ENCODE results near the gene CTNND2. TPM values are rescaled to one million over a fixed set of nuclear protein-coding genes. Genes with fewer than 3 reads are reported as not detected.
"Not testable (repeated sequence)": the region's sequence is repeated elsewhere in the genome, so short reads cannot be mapped to it uniquely, and the experiment has no call there.

CTNND2 gene
- total and polyA plus RNA-seq, 4 donors, result 0.30 to 2.2 (median 0.71) TPM

GRCh38 chr5:11415751-11416150 is 488.5 kb downstream of the CTNND2 start:
- DNase-seq (no peak), ATAC-seq (ENCODE audit: insufficient read depth, low FRiP score) (no peak)
- TF ChIP-seq, protein P1, sequence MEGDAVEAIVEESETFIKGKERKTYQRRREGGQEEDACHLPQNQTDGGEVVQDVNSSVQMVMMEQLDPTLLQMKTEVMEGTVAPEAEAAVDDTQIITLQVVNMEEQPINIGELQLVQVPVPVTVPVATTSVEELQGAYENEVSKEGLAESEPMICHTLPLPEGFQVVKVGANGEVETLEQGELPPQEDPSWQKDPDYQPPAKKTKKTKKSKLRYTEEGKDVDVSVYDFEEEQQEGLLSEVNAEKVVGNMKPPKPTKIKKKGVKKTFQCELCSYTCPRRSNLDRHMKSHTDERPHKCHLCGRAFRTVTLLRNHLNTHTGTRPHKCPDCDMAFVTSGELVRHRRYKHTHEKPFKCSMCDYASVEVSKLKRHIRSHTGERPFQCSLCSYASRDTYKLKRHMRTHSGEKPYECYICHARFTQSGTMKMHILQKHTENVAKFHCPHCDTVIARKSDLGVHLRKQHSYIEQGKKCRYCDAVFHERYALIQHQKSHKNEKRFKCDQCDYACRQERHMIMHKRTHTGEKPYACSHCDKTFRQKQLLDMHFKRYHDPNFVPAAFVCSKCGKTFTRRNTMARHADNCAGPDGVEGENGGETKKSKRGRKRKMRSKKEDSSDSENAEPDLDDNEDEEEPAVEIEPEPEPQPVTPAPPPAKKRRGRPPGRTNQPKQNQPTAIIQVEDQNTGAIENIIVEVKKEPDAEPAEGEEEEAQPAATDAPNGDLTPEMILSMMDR (IDR thresholded peaks at IDR 0.05; ENCODE audit: control extremely low read depth, extremely low read depth), result no peak
- Histone ChIP-seq H3K27ac (ENCODE audit: low read depth in 1 of 2, low read length in 1 of 2) (no peak overlapping the region), H3K36me3 (ENCODE audit: control insufficient read depth in 4 of 4, insufficient read depth in 4 of 4, low read length in 4 of 4) (no peaks in the 10 kb centered on the region), H3K4me1 (ENCODE audit: control insufficient read depth in 5 of 5, insufficient read depth in 5 of 5, low read length in 5 of 5) (no peaks in the 10 kb centered on the region), H3K9me3 (ENCODE audit: control insufficient read depth in 4 of 4, insufficient read depth in 3 of 4, low read length in 3 of 4) (no peaks in the 10 kb centered on the region), H3K27me3 (ENCODE audit: control insufficient read depth in 3 of 3, insufficient read depth in 3 of 3, low read length in 2 of 3) (no peaks in the 10 kb centered on the region), H3K9ac (ENCODE audit: insufficient read depth in 1 of 2, low read length in 2 of 2) (no peak overlapping the region), H3K4me3 (no peak overlapping the region)
- WGBS, 2 donors, result 46 to 51% methylated on average over 3 of the region's 3 CpGs

- DNase-seq; H3K36me3 ChIP-seq (ENCODE audit: control insufficient read depth in 4 of 4, insufficient read depth in 4 of 4, low read length in 4 of 4); H3K27me3 ChIP-seq (ENCODE audit: control insufficient read depth in 3 of 3, insufficient read depth in 3 of 3, low read length in 2 of 3); H3K9me3 ChIP-seq (ENCODE audit: control insufficient read depth in 4 of 4, insufficient read depth in 3 of 4, low read length in 3 of 4); H3K9ac ChIP-seq (ENCODE audit: insufficient read depth in 1 of 2, low read length in 2 of 2); H3K4me1 ChIP-seq (ENCODE audit: control insufficient read depth in 5 of 5, insufficient read depth in 5 of 5, low read length in 5 of 5); ATAC-seq (ENCODE audit: insufficient read depth, low FRiP score); H3K27ac ChIP-seq (ENCODE audit: low read depth in 1 of 2, low read length in 1 of 2); H3K4me3 ChIP-seq: not testable (repeated sequence)
- 96 to 97% methylated on average over 1 of the region's 1 CpG for WGBS, 2 donors
Observed at GRCh38 chr5:11414732-11415131, 489.5 kb downstream of the CTNND2 start.

DNA sequence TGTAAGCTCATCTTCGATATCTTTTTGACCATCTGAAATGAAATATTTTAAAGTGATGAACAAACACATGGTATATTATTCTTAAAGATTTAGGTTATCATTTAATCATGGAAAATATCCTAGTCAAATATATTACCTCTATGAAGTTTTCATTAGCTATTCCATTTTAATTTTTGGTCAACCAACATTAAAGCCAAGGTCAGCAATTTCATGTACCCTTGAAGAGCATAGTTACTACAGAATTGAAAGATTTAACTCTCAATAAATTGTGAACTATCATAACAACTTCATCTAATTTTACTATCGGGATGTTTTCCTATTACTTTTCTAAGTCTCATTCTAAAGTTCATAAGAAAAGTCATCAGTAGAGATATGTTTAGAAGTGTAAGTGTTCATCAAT is 492.6 kb downstream of the CTNND2 start:
- Histone ChIP-seq H3K27ac (ENCODE audit: low read depth in 1 of 2, low read length in 1 of 2) (no peak overlapping the region), H3K4me3 (no peak overlapping the region), H3K27me3 (ENCODE audit: control insufficient read depth in 3 of 3, insufficient read depth in 3 of 3, low read length in 2 of 3) (no peaks in the 10 kb centered on the region), H3K9ac (ENCODE audit: insufficient read depth in 1 of 2, low read length in 2 of 2) (no peak overlapping the region), H3K9me3 (ENCODE audit: control insufficient read depth in 4 of 4, insufficient read depth in 3 of 4, low read length in 3 of 4) (no peaks in the 10 kb centered on the region), H3K36me3 (ENCODE audit: control insufficient read depth in 4 of 4, insufficient read depth in 4 of 4, low read length in 4 of 4) (no peaks in the 10 kb centered on the region), H3K4me1 (ENCODE audit: control insufficient read depth in 5 of 5, insufficient read depth in 5 of 5, low read length in 5 of 5) (no peaks in the 10 kb centered on the region)
- no peak for ATAC-seq (ENCODE audit: insufficient read depth, low FRiP score)
- TF ChIP-seq, protein P1 (IDR thresholded peaks at IDR 0.05; ENCODE audit: control extremely low read depth, extremely low read depth), result no peak
- WGBS, 2 donors, result 94 to 98% methylated on average over 2 of the region's 2 CpGs
- DNase-seq, result no peak

- DNase-seq (no peak), ATAC-seq (ENCODE audit: insufficient read depth, low FRiP score) (no peak)
- Histone ChIP-seq H3K9ac (ENCODE audit: insufficient read depth in 1 of 2, low read length in 2 of 2) (no peak overlapping the region), H3K27me3 (ENCODE audit: control insufficient read depth in 3 of 3, insufficient read depth in 3 of 3, low read length in 2 of 3) (no peaks in the 10 kb centered on the region), H3K4me3 (no peak overlapping the region), H3K36me3 (ENCODE audit: control insufficient read depth in 4 of 4, insufficient read depth in 4 of 4, low read length in 4 of 4) (no peaks in the 10 kb centered on the region), H3K4me1 (ENCODE audit: control insufficient read depth in 5 of 5, insufficient read depth in 5 of 5, low read length in 5 of 5) (no peaks in the 10 kb centered on the region), H3K9me3 (ENCODE audit: control insufficient read depth in 4 of 4, insufficient read depth in 3 of 4, low read length in 3 of 4) (no peaks in the 10 kb centered on the region), H3K27ac (ENCODE audit: low read depth in 1 of 2, low read length in 1 of 2) (no peak overlapping the region)
- TF ChIP-seq, protein P1 (IDR thresholded peaks at IDR 0.05; ENCODE audit: control extremely low read depth, extremely low read depth), result no peak
- WGBS, 2 donors, result 92 to 97% methylated on average over 5 of the region's 5 CpGs
Observed at GRCh38 chr5:11407556-11408145, 496.6 kb downstream of the CTNND2 start.
